ENCODE measurements around the gene DHCR24. TPM values are rescaled to one million over a fixed set of nuclear protein-coding genes. Genes with fewer than 3 reads are reported as not detected.

Gene DHCR24
- total and polyA plus RNA-seq, 2 experiments from 2014 or later: 124 to 453 TPM

GRCh38 chr1:54922040-54922761 lies 35.2 kb upstream of the DHCR24 start (continued):
- TF ChIP-seq ZNF331 (CRISPR knock-in tag; IDR thresholded peaks at IDR 0.05; ENCODE audit: low read depth) (no peak), ETS1 (IDR thresholded peaks at IDR 0.05) (no peak), JUNB (IDR thresholded peaks at IDR 0.05; ENCODE audit: unreplicated experiment) (no peak)
- TF ChIP-seq, protein P1, sequence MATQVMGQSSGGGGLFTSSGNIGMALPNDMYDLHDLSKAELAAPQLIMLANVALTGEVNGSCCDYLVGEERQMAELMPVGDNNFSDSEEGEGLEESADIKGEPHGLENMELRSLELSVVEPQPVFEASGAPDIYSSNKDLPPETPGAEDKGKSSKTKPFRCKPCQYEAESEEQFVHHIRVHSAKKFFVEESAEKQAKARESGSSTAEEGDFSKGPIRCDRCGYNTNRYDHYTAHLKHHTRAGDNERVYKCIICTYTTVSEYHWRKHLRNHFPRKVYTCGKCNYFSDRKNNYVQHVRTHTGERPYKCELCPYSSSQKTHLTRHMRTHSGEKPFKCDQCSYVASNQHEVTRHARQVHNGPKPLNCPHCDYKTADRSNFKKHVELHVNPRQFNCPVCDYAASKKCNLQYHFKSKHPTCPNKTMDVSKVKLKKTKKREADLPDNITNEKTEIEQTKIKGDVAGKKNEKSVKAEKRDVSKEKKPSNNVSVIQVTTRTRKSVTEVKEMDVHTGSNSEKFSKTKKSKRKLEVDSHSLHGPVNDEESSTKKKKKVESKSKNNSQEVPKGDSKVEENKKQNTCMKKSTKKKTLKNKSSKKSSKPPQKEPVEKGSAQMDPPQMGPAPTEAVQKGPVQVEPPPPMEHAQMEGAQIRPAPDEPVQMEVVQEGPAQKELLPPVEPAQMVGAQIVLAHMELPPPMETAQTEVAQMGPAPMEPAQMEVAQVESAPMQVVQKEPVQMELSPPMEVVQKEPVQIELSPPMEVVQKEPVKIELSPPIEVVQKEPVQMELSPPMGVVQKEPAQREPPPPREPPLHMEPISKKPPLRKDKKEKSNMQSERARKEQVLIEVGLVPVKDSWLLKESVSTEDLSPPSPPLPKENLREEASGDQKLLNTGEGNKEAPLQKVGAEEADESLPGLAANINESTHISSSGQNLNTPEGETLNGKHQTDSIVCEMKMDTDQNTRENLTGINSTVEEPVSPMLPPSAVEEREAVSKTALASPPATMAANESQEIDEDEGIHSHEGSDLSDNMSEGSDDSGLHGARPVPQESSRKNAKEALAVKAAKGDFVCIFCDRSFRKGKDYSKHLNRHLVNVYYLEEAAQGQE (IDR thresholded peaks at IDR 0.05; ENCODE audit: unreplicated experiment): no peak
- TF ChIP-seq, protein P2, sequence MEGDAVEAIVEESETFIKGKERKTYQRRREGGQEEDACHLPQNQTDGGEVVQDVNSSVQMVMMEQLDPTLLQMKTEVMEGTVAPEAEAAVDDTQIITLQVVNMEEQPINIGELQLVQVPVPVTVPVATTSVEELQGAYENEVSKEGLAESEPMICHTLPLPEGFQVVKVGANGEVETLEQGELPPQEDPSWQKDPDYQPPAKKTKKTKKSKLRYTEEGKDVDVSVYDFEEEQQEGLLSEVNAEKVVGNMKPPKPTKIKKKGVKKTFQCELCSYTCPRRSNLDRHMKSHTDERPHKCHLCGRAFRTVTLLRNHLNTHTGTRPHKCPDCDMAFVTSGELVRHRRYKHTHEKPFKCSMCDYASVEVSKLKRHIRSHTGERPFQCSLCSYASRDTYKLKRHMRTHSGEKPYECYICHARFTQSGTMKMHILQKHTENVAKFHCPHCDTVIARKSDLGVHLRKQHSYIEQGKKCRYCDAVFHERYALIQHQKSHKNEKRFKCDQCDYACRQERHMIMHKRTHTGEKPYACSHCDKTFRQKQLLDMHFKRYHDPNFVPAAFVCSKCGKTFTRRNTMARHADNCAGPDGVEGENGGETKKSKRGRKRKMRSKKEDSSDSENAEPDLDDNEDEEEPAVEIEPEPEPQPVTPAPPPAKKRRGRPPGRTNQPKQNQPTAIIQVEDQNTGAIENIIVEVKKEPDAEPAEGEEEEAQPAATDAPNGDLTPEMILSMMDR (conservative IDR thresholded peaks at IDR 0.05; ENCODE audit: low read depth in 2 of 2): no peak

GRCh38 chr1:54919367-54920359 lies 32.7 kb upstream of the DHCR24 start:
- Histone ChIP-seq H3K4me3 (no peak overlapping the region), H3F3A (replicated peaks; ENCODE audit: low read depth) (no peaks in the 10 kb centered on the region), H3K27ac (ENCODE audit: low read depth) (no peak overlapping the region), H3K27me3 (ENCODE audit: insufficient read depth) (no peaks in the 10 kb centered on the region), H3K9me2 (ENCODE audit: insufficient read depth) (no peaks in the 10 kb centered on the region), H3K4me2 (no peak overlapping the region), H3K4me1 (ENCODE audit: insufficient read depth) (0 out of 2 replicates have a peak, but pooled peaks cover 5% of the 10 kb centered on the region), H3K79me2 (replicated peaks; ENCODE audit: insufficient read depth) (no peaks in the 10 kb centered on the region), H3K36me3 (ENCODE audit: insufficient read depth) (no peaks in the 10 kb centered on the region), H2AFZ (peak overlapping the region; percentile 91), H4K20me1 (replicated peaks; ENCODE audit: insufficient read depth) (no peaks in the 10 kb centered on the region)
- H3K4me3 Mint-ChIP-seq: no peak overlapping the region
- peaks cover 6% of the 10 kb centered on the region for H3K27me3 Mint-ChIP-seq (ENCODE audit: insufficient read depth, low read depth, poor library complexity)
- H3K4me1 Mint-ChIP-seq: peaks cover 16% of the 10 kb centered on the region
- H3K36me3 Mint-ChIP-seq (ENCODE audit: low read depth): peaks cover 4% of the 10 kb centered on the region; the same call in 1 of the 3 replicates
- ATAC-seq: no peak
- H3K9me3 Mint-ChIP-seq: peaks cover 4% of the 10 kb centered on the region; the same call in 1 of the 3 replicates
- H3K27ac Mint-ChIP-seq: no peak overlapping the region
- DNase-seq (ENCODE audit: low spot score): no peak
- TF ChIP-seq, protein P3, sequence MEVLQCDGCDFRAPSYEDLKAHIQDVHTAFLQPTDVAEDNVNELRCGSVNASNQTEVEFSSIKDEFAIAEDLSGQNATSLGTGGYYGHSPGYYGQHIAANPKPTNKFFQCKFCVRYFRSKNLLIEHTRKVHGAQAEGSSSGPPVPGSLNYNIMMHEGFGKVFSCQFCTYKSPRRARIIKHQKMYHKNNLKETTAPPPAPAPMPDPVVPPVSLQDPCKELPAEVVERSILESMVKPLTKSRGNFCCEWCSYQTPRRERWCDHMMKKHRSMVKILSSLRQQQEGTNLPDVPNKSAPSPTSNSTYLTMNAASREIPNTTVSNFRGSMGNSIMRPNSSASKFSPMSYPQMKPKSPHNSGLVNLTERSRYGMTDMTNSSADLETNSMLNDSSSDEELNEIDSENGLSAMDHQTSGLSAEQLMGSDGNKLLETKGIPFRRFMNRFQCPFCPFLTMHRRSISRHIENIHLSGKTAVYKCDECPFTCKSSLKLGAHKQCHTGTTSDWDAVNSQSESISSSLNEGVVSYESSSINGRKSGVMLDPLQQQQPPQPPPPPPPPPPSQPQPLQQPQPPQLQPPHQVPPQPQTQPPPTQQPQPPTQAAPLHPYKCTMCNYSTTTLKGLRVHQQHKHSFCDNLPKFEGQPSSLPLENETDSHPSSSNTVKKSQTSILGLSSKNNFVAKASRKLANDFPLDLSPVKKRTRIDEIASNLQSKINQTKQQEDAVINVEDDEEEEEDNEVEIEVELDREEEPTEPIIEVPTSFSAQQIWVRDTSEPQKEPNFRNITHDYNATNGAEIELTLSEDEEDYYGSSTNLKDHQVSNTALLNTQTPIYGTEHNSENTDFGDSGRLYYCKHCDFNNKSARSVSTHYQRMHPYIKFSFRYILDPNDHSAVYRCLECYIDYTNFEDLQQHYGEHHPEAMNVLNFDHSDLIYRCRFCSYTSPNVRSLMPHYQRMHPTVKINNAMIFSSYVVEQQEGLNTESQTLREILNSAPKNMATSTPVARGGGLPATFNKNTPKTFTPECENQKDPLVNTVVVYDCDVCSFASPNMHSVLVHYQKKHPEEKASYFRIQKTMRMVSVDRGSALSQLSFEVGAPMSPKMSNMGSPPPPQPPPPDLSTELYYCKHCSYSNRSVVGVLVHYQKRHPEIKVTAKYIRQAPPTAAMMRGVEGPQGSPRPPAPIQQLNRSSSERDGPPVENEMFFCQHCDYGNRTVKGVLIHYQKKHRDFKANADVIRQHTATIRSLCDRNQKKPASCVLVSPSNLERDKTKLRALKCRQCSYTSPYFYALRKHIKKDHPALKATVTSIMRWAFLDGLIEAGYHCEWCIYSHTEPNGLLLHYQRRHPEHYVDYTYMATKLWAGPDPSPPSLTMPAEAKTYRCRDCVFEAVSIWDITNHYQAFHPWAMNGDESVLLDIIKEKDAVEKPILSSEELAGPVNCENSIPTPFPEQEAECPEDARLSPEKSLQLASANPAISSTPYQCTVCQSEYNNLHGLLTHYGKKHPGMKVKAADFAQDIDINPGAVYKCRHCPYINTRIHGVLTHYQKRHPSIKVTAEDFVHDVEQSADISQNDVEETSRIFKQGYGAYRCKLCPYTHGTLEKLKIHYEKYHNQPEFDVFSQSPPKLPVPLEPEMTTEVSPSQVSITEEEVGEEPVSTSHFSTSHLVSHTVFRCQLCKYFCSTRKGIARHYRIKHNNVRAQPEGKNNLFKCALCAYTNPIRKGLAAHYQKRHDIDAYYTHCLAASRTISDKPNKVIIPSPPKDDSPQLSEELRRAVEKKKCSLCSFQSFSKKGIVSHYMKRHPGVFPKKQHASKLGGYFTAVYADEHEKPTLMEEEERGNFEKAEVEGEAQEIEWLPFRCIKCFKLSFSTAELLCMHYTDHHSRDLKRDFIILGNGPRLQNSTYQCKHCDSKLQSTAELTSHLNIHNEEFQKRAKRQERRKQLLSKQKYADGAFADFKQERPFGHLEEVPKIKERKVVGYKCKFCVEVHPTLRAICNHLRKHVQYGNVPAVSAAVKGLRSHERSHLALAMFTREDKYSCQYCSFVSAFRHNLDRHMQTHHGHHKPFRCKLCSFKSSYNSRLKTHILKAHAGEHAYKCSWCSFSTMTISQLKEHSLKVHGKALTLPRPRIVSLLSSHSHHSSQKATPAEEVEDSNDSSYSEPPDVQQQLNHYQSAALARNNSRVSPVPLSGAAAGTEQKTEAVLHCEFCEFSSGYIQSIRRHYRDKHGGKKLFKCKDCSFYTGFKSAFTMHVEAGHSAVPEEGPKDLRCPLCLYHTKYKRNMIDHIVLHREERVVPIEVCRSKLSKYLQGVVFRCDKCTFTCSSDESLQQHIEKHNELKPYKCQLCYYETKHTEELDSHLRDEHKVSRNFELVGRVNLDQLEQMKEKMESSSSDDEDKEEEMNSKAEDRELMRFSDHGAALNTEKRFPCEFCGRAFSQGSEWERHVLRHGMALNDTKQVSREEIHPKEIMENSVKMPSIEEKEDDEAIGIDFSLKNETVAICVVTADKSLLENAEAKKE (CRISPR knock-in tag; IDR thresholded peaks at IDR 0.05): no peak
- TF ChIP-seq ETS1 (IDR thresholded peaks at IDR 0.05): no peak
- TF ChIP-seq POLR2AphosphoS5 (IDR thresholded peaks at IDR 0.05; ENCODE audit: low read depth): no peak
- TF ChIP-seq ZNF331 (CRISPR knock-in tag; IDR thresholded peaks at IDR 0.05; ENCODE audit: low read depth): no peak
